AML-193 (cell line): Measurements from ENCODE around the gene CFAP20.
"Not testable (repeated sequence)": the region's sequence is repeated elsewhere in the genome, so short reads cannot be mapped to it uniquely, and the experiment has no call there.

Experiments used
- DNase-seq, 2 experiments: peaks; one replicate each; lab custom pipeline; 2025; lab: John Stamatoyannopoulos, UW

CFAP20 gene

GRCh38 chr16:58096249-58096648, 32.9 kb downstream of the CFAP20 start:
- DNase-seq = no peak

- DNase-seq = not testable (repeated sequence)
Measured at GRCh38 chr16:58095575-58095960, 33.6 kb downstream of the CFAP20 start.

GRCh38 chr16:58094791-58095574, 34.2 kb downstream of the CFAP20 start:
- DNase-seq = no peak

- no peak for DNase-seq
Measured at GRCh38 chr16:58094026-58094425, 35.2 kb downstream of the CFAP20 start.

GRCh38 chr16:58090396-58090795, 38.8 kb downstream of the CFAP20 start:
- not testable (repeated sequence) for DNase-seq

GRCh38 chr16:58088091-58088490, 41.1 kb downstream of the CFAP20 start:
- no peak for DNase-seq

GRCh38 chr16:58087209-58087913, 41.8 kb downstream of the CFAP20 start:
- no peak for DNase-seq

- no peak for DNase-seq
Measured at GRCh38 chr16:58086381-58087208, 42.6 kb downstream of the CFAP20 start.

- no peak for DNase-seq
Measured at GRCh38 chr16:58085584-58086251, 43.5 kb downstream of the CFAP20 start.

- no peak for DNase-seq
Measured at GRCh38 chr16:58085171-58085570, 44.0 kb downstream of the CFAP20 start.

- DNase-seq = no peak
Measured at GRCh38 chr16:58084635-58085034, 44.5 kb downstream of the CFAP20 start.

GRCh38 chr16:58082381-58082780, 46.8 kb downstream of the CFAP20 start:
- no peak for DNase-seq

GRCh38 chr16:58080657-58081056, 48.5 kb downstream of the CFAP20 start:
- not testable (repeated sequence) for DNase-seq

GRCh38 chr16:58077796-58078195, 51.4 kb downstream of the CFAP20 start:
- no peak for DNase-seq

GRCh38 chr16:58076514-58076913, 52.7 kb downstream of the CFAP20 start:
- no peak for DNase-seq

- DNase-seq = no peak
Measured at GRCh38 chr16:58074657-58075056, 54.5 kb downstream of the CFAP20 start.

GRCh38 chr16:58073086-58073485, 56.1 kb downstream of the CFAP20 start:
- not testable (repeated sequence) for DNase-seq

GRCh38 chr16:58072134-58072533, 57.0 kb downstream of the CFAP20 start:
- not testable (repeated sequence) for DNase-seq

- no peak for DNase-seq
Measured at GRCh38 chr16:58070585-58070984, 58.6 kb downstream of the CFAP20 start.
